Panc1 (cell line): ENCODE results near the gene FAM83D. TPM values are rescaled to one million over a fixed set of nuclear protein-coding genes. Genes with fewer than 3 reads are reported as not detected.

ENCODE experiments used
- ATAC-seq: fragments of 200-7000 bp; cut with Tn5 transposase; 2 replicates; pipeline ENCODE4 v1.9.1; 2020; ENCODE audit warnings: mild to moderate bottlenecking, moderate library complexity
- BruUV-seq: library from RNA; stranded (reverse); fragments of 400-500 nt; replicated peaks from 2 replicates; lab custom pipeline; 2021; lab: Mats Ljungman, UMichigan
- CTCF ChIA-PET: fragments of 300-600 bp; sonication (Branson Sonifier 250); formaldehyde crosslinking; loops from one replicate; lab custom pipeline; 2022; ENCODE audit warnings: antibody characterized with exemption; lab: Charles Lee
- POLR2A ChIA-PET: fragments of 300-600 bp; sonication (Branson Sonifier 250); formaldehyde crosslinking; loops from one replicate; lab custom pipeline; 2022; ENCODE audit warnings: antibody characterized with exemption; lab: Charles Lee
- DNase-seq: peaks from one replicate; pipeline ENCODE4 v3.0.0-alpha.2; 2010; ENCODE audit warnings: low read depth, low spot score
- H3K27ac ChIP-seq: 2 replicates; pipeline ENCODE4 v1.5.1; 2011; ENCODE audit warnings: mild to moderate bottlenecking, low read length, inconsistent platforms
- H3K27me3 ChIP-seq: fragments of 200-500 bp; sonication (Bioruptor generic); 2 replicates; pipeline ENCODE4 v1.6.0; 2014; ENCODE audit warnings: low read length, inconsistent platforms; ENCODE audit not compliant: control insufficient read depth, insufficient read depth
- H3K36me3 ChIP-seq: fragments of 200-500 bp; sonication (Bioruptor generic); 2 replicates; pipeline ENCODE4 v1.5.1; 2014; ENCODE audit warnings: inconsistent platforms, mild to moderate bottlenecking, low read length, moderate library complexity; ENCODE audit not compliant: control insufficient read depth, insufficient read depth
- H3K4me1 ChIP-seq: 2 replicates; pipeline ENCODE4 v1.5.1; 2011; ENCODE audit warnings: inconsistent platforms, mild to moderate bottlenecking, low read length, moderate library complexity; ENCODE audit not compliant: control insufficient read depth, insufficient read depth
- H3K4me3 ChIP-seq, 2 experiments: 2 replicates each; pipeline ENCODE4 v1.5.1; 2011 to 2012; ENCODE audit warnings: low read depth in 2 of 2, low read length in 2 of 2, mild to moderate bottlenecking in 2 of 2, inconsistent platforms in 1 of 2, moderate library complexity in 1 of 2
- H3K9me3 ChIP-seq: fragments of 200-500 bp; sonication (Bioruptor generic); 2 replicates; pipeline ENCODE4 v1.5.1; 2014; ENCODE audit warnings: low read depth, mild to moderate bottlenecking, inconsistent platforms, low read length, moderate library complexity; ENCODE audit not compliant: control insufficient read depth, insufficient read depth
- CTCF ChIP-seq: fragments of 450-650 bp; IDR thresholded peaks from 2 replicates; pipeline ENCODE4 v1.5.1; 2017; ENCODE audit warnings: mild to moderate bottlenecking
- POLR2AphosphoS5 ChIP-seq: IDR thresholded peaks from 2 replicates; pipeline ENCODE4 v1.6.1; 2012; ENCODE audit warnings: mild to moderate bottlenecking, low read depth, low read length, moderate library complexity
- REST ChIP-seq, 2 experiments: IDR thresholded peaks; 2 replicates each; pipeline ENCODE4 v1.6.1; 2011 to 2012; ENCODE audit warnings: low read depth in 2 of 2, control low read depth in 1 of 2, low read length in 1 of 2, mild to moderate bottlenecking in 1 of 2, moderate library complexity in 1 of 2; ENCODE audit not compliant: insufficient read depth in 1 of 2
- SIN3A ChIP-seq: IDR thresholded peaks from 2 replicates; pipeline ENCODE4 v1.6.1; 2012; ENCODE audit warnings: low read depth, mild to moderate bottlenecking, low read length, moderate library complexity, borderline replicate concordance; ENCODE audit not compliant: insufficient read depth
- TCF7L2 ChIP-seq: IDR thresholded peaks from 2 replicates; pipeline ENCODE4 v1.6.1; 2011; ENCODE audit warnings: mild to moderate bottlenecking, low read depth, low read length, inconsistent platforms
- in situ Hi-C: cut with HindIII; loops from 2 replicates; pipeline ENCODE4 v1.10.0; 2016; ENCODE audit warnings: low sequenced_read_pairs, low pct_unique_long_range_greater_than_20kb
- intact Hi-C: fragments of 100-400 bp; cut with micrococcal nuclease; formaldehyde crosslinking; loops from one replicate; pipeline ENCODE4 v1.10.0; 2022; ENCODE audit not compliant: unreplicated experiment
- total RNA-seq: library from RNA; stranded (reverse); gene quantifications from one replicate; pipeline ENCODE4 v1.2.1, GENCODE V29; 2021; ENCODE audit not compliant: unreplicated experiment

The FAM83D gene
- total RNA-seq, 1 experiment from 2014 or later, result 30.9 TPM

GRCh38 chr20:38893056-38893564, 33.1 kb upstream of the FAM83D start:
- in situ Hi-C loops (no loop called here), intact Hi-C loops (loop anchor here (5.0 kb wide), 1 partner anchor 246 kb away; no protein-coding TSS in a partner anchor)
- Histone ChIP-seq H3K4me3 (no peak overlapping the region), H3K27me3 (peaks cover 10% of the 10 kb centered on the region), H3K36me3 (no peaks in the 10 kb centered on the region), H3K4me1 (no peaks in the 10 kb centered on the region), H3K9me3 (no peaks in the 10 kb centered on the region), H3K27ac (no peak overlapping the region)
- DNase-seq (no peak), ATAC-seq (no peak)
- ChIA-PET POLR2A (interaction anchor here (0.5 kb wide), 1 partner anchor 69 kb away, joined by 3 read pairs; the partner anchor contains the start of gene DHX35), CTCF (interaction anchor here (0.7 to 1.6 kb wide), 4 partner anchors 81 to 248 kb away, joined by 5 to 10 read pairs (median 8); no protein-coding TSS in a partner anchor)
- TF ChIP-seq SIN3A (no peak), CTCF (no peak), POLR2AphosphoS5 (no peak), TCF7L2 (no peak), REST (IDR thresholded peaks at IDR 0.05; ENCODE audit: insufficient read depth in 1 of 2, low read depth in 2 of 2, low read length in 1 of 2) (no peak)
- no TSS peak for BruUV-seq

- POLR2A ChIA-PET, result interaction anchor here (0.5 kb wide), 1 partner anchor 86 kb away, joined by 3 read pairs; no protein-coding TSS in a partner anchor
- H3K27me3 ChIP-seq, result peaks cover 12% of the 10 kb centered on the region
- intact Hi-C loops, result loop anchor here (5.0 kb wide), 1 partner anchor 246 kb away; no protein-coding TSS in a partner anchor
- DNase-seq (peak; percentile 39), ATAC-seq (peak; percentile 93)
- H3K4me1 ChIP-seq, result no peaks in the 10 kb centered on the region
- H3K36me3 ChIP-seq, result no peaks in the 10 kb centered on the region
- no peak for TF ChIP-seq SIN3A
- TF ChIP-seq CTCF, result peak; percentile 98
- in situ Hi-C loops, result no loop called here
- no peak overlapping the region for H3K4me3 ChIP-seq
- CTCF ChIA-PET, result interaction anchor here (0.7 to 0.9 kb wide), 3 partner anchors 82 to 168 kb away, joined by 6 to 10 read pairs (median 9); no protein-coding TSS in a partner anchor
- no peak overlapping the region for H3K27ac ChIP-seq
- no peaks in the 10 kb centered on the region for H3K9me3 ChIP-seq
- no TSS peak for BruUV-seq
Observed at GRCh38 chr20:38893565-38894090, 32.6 kb upstream of the FAM83D start.
